Left renal cortex interstitium (tissue), 4 donors: ENCODE results near the gene CCND1. TPM values are rescaled to one million over a fixed set of nuclear protein-coding genes. Genes with fewer than 3 reads are reported as not detected.
"Not testable (repeated sequence)": the region's sequence is repeated elsewhere in the genome, so short reads cannot be mapped to it uniquely, and the experiment has no call there.

Source experiments
- DNase-seq, 4 donors: peaks; one replicate each; pipeline ENCODE4 v3.0.0-alpha.2; 2013; ENCODE audit warnings: low read depth in 4 of 4, low spot score in 2 of 4, missing footprints in 1 of 4
- polyA plus RNA-seq, 4 donors: library from polyadenylated mRNA; unstranded; fragments of 120-200 nt; gene quantifications; one replicate each; pipeline ENCODE4 v1.2.1, GENCODE V29; 2013; ENCODE audit not compliant: insufficient read length in 4 of 4

CCND1 gene
- polyA plus RNA-seq, 4 donors = 116 to 169 (median 149) TPM

GRCh38 chr11:69685348-69685747 is 44.4 kb downstream of the CCND1 start:
- DNase-seq = no peak

GRCh38 chr11:69686452-69686851 is 45.5 kb downstream of the CCND1 start:
- DNase-seq = no peak

- no peak for DNase-seq
Measured at GRCh38 chr11:69686856-69687255, 45.9 kb downstream of the CCND1 start.

GRCh38 chr11:69687969-69688771 is 47.2 kb downstream of the CCND1 start:
- DNase-seq = not testable (repeated sequence)

DNA sequence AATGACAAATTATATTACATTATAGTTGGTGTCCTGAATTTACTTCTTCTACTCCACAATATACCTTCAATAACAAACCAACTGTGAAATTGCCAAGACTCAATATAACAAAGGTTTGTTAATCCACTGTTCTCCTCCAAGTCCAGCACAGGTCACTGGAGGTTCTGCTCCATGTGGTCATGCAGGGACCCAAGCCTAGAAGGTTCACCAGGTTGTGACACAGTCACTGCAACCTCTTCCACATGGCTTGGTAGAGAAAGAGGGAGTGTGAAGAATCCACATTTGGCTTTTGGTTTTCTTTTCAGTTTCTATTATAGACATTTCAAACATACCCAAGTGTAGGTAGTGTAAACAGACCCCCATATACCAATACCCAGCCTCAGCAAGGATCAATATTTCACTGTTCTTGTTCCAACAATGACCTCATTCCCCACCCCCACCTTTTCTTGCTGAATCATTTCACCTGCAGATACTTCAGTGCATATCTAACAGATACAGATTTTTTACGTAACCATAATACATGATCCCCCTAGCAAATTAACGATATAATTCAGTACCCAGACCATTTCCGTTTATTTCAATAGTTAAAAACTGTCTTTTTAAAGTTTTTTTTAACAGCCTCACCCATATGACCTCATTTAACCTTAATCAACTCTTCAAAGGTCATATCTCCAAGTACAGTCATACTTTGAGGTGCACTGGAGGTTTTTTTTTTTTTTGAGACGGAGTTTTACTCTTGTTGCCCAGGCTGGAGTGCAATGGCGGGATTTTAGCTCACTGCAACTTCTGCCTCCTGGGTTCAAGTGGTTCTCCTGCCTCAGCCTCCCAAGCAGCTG is 48.7 kb downstream of the CCND1 start:
- DNase-seq = no peak

GRCh38 chr11:69691463-69691862 is 50.5 kb downstream of the CCND1 start:
- no peak for DNase-seq

DNA sequence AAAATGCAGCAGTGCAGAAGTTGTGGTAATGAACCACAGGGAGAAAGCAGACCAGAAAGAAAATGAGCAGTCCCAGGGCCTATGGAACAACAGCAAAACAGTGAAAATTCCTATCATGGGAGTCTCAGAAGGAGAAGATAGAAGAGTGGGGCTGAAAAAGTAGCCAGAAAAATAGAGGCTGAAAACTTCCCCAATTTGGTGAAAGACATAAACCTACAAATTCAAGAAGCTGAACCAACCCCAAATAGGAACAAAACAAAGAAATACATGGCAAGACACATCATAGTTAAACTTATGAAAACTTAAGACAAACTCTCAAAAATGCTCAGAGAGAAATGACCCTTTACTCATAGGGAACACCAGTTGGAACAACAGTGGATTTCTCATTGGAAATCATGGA is 51.5 kb downstream of the CCND1 start:
- DNase-seq = no peak

- no peak for DNase-seq
Measured at GRCh38 chr11:69694781-69695180, 53.8 kb downstream of the CCND1 start.

DNA sequence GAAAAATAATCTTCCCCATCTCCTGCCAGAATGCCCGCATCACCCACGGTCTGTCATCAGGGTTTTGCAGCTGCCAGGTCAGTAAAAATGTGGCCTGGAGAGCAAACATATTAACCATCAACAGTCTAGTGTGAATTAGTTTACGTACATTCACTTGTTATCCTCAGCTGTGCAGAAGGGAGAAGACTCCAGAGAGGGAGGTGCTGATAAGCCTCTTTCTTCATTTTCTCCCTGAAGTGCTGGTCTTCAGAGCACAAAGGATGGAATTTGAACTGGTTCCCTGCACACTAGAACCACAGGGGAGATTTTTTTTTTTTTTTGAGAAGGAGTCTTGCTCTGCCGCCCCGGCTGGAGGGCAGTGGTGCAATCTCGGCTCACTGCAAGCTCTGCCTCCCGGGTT is 54.6 kb downstream of the CCND1 start:
- DNase-seq = no peak

- DNase-seq = not testable (repeated sequence)
Measured at GRCh38 chr11:69695995-69696394, 55.0 kb downstream of the CCND1 start.

DNA sequence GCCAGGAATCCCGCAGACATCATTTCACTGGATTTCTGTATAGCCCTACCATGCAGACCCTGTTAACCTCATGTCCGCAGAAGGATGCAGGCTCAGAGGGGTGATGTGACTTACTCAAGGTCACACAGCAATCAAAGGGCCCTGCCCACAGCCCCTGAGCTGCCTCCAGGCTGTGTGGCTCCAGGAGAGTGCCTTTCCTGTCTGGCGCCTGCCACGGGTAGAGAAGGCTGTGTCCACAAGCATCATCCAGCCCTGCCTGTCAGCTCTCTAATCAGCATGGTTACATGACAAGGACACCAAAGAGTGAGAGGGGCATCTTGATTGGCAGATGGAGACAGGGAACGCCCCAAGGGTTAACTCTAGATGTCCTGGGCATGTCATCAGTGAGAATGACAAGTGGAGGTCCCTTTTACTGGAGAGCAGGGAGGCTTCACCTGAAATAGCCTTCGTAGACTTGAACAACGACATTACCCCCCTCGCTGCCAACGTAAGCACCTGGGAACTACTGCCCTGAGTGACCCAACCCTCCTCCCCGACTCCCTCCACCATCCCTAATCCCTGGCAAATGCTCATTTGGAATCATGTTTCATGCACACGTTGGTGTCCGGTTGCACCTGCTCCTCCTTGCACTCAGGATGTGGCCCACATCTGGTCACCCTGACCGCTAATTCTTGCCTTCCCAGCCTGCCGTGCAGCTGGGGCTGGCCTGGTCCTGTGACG is 56.0 kb downstream of the CCND1 start:
- DNase-seq = no peak

DNA sequence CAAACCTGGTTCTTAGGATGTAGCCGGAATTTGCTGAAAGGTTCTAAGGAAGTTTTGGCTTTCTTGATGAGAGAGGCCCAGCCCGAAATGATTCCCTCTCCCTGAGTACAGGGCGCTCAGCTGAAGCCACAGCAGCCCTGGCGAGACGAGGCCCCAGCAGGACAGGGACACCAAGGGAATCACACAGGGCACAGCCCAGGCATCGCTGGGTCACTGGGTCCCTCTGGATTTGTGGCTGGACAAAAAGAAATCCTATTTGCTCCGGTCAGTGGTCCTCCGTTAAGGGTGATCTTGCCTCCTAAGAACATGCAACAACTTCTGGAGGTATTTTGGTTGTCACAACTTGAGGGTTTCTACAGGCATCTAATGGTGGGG is 56.5 kb downstream of the CCND1 start:
- DNase-seq = no peak

DNA sequence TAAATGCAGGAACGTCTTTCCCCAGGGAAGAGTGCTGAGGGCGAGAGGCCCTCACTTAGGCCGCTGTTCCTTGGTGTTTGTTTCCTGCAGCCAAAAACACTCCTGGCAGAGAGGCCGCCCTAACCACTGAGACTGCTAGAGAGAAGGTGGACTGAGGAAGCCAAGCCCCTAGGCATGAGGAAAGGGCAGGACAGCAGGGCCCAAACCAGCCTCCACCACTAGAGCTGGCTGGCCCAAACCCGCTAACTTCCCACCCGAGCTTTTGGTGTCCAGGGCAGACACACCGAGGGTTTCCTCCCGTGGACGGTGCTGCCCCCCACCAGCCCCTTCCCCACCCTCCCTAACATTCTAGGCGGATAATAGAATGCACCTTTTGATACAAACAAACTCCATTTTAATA is 56.9 kb downstream of the CCND1 start:
- no peak for DNase-seq

GRCh38 chr11:69698362-69698761 is 57.4 kb downstream of the CCND1 start:
- no peak for DNase-seq

- DNase-seq = no peak
Measured at GRCh38 chr11:69699213-69699612, 58.3 kb downstream of the CCND1 start.

DNA sequence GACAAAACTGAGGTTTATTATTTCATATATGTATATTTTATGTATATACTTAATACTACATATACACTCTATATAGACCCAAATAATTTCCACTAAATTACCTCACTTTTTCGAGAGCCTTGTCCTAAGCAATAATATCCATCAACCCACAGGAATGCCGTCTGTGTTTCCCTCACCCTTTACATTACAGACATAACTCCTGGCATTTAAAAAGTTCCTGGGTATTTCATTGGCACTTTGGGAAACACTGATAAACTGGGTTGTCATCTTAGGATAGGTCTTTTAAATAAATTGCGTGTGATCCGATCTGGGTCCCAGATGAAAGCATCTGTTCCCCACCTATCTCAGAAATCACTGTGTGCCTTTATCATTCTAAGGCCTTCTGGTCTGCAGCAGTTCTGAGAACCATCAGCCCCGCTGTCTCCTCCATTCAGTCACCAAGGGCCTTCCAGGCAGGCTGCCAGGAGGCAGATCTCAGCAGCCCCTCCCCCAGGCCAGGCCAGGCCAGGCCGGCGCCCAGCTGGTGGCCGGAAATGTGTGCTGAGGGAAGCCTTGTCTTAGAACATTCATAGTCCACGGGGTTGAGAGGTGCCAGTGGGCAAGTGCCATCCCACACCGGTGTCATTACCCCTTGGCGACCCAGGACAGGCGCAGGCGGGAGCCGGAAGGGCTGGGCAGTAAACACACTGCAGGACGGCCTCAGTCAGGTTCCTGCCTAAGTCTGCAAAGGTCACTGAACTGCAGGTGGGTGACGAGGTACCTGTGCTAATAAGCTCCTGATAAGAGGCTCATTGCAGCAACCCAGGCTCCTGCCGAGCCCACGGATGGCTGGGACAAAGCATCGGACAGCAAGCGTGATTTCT is 59.6 kb downstream of the CCND1 start:
- peak in 1 of 4 donors; percentile 56 for DNase-seq

- DNase-seq = no peak
Measured at GRCh38 chr11:69702239-69702691, 61.3 kb downstream of the CCND1 start.

DNA sequence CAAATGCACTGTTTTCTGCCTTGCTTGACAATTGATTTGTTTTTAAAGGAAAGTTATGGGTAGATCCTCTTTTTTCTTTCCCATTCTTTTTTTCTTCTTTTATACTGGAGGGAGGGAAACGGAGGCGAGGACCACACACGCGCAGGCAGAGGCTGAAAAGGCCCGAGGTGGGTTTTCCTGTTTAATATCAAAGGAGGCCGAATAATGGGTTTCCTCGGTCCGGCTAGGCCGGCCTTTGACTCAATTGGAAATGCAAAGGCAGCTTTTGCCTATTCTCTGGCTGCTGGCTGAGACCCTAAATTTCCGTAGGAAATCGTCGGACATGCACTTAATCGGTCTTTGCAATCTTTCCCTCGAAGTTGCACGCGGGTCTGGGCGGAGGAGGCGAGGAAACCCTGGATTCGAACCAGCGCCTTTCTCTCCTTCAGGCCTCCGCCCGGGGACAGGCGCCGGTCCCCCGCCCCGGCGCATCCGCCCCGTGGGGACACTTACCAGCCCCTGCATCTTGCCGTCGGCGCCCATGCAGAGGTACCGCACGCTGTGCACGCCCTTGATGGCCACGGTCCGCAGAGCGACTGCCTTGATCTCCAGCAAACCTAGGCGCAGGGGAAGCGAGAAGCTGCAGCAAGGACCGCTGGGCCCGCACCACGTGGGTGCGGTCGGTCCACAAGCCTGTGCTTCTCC is 62.0 kb downstream of the CCND1 start:
- no peak for DNase-seq

- no peak for DNase-seq
Measured at GRCh38 chr11:69703453-69703767, 62.5 kb downstream of the CCND1 start.
